Right lung (tissue), 5 donors: Measurements from ENCODE around the gene CREB3L1. TPM values are rescaled to one million over a fixed set of nuclear protein-coding genes. Genes with fewer than 3 reads are reported as not detected.

Source experiments
- DNase-seq, 2 donors: peaks; one replicate each; pipeline ENCODE4 v3.0.0-alpha.2; 2013
- polyA plus RNA-seq, 5 donors: library from polyadenylated mRNA; unstranded; fragments of 120-200 nt; gene quantifications; one replicate each; pipeline versions ENCODE4 v1.2.1 to v1.2.3, GENCODE V29; 2013; ENCODE audit warnings: inconsistent platforms in 1 of 5, low replicate concordance in 1 of 5; ENCODE audit not compliant: insufficient read length in 5 of 5, insufficient read depth in 1 of 5

Gene CREB3L1
- polyA plus RNA-seq, 5 donors, result 14.1 to 32.1 (median 21.2) TPM

DNA sequence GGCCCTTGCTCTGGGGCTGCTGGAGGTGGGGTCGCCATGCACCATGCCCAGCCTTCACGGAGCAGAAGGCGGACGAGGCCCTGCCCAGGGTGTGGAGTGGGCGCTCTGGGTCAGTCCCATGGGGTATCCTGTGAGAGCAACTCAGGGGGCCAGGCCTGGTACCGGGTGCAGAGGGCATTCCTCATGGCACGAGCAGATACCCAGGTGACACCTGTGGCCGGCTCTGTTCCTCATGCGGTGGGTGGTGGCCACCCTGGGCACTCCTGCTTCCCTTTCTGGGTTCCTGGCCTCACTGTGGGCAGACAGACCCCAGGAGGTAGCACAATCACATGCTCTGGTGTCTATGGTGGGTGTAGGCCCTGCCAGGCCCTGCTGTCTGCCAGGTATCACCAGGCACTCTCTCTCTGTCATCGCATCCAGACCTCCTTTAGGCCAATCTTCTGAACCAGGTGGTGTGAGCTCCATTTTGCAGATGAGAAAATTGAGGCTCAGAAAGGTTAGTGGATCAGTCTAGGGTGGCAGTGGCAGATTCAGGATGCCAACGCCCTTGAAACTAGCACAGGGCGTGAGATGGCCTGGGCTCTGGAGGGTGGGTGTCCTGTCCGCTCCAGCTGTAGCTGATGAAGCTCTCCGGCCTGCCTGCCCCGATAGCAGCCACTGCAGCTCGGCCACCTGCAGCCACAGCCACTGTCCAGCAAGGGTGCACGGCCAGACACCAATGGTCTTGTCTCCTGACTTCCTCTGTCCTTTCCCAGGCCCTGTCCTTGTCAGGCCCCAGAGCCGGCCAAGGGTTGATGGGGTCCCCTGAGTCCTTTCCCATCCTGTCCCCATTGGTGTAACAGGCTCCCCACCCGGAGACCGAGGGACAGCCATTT is 84.9 kb downstream of the CREB3L1 start:
- DNase-seq, result no peak

DNA sequence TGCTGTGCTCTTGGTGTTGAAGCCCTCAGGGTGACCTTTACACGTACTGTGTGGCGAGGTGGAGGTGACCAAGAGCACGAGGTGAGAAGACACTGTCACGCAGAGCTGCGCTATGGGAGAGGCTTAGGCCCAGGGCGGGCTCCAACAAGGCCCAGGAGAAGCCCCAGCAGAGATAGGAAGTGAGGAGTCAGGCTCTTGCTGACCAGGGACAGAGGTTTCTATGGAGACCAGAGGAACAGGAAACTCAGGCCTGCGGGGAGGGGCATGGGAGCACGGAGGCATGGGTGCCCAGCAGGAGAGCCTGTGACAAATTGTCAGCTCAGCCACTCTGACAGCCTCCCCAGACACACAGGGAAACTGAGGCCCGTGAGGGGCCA is 85.6 kb downstream of the CREB3L1 start:
- no peak for DNase-seq

DNA sequence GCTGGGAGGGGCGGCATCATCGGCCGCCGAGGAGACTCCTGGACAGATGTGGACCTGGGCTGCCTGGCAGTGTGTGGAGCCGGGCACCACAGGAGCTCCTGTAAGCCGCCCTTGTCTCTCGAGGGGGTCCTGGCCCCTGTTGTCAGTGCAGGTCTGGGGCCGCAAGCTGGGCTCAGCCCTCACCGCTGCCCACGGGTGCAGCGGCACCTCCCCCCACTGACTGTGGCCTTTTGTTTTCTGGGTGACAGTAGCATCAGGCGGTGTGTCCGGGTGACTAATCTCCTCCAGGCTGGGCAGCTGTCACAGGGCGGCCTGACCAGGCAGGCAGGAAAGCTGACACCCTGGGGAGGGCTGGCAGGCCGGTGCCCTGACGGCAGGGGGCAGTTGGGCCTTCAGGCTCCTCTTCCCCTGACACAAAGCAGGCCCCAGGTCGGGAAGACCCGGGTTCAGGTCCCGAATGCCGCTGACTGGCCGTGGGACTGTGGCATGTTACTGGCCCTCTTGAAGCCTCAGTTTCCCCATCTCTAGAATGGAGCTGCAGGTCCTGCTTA is 86.1 kb downstream of the CREB3L1 start:
- DNase-seq, result no peak

DNA sequence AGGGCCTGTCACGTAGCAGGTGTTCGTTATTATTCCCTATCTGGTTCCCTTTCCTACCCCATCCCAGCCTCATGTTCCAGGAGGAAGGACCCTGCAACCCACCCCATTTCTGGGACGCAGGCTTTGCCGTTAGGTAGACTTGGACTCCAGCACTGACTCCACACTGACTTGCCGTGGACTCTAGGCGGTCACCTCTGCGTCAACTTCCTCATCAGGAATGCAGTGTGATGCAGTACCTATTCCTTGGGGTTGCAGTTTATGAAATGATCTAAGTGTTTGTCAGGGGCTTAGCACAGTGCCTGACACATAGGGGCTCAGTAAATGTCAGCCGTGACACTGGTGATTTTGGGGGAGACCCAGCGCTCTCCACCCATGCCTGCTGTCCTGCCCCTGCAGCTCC is 86.6 kb downstream of the CREB3L1 start:
- DNase-seq, result no peak

DNA sequence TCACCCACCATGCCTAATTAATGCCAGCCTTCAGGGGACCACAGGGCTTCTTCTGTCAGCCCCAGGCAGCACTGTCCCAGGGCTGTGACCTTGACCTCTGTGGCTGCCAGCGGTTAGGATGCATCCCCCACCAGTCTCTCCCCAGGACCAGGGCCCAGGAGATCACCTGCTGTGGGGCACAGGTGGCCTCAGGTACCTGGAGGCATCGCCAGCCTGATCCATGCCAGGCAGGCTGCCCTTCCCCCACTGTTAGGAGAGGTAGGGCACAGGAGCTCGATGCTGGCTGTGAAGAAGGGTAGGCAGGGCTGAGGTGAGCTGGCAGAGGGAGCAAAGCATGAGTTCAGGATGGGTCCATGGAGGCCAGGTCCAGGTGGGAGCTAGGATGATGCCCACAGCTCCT is 87.3 kb downstream of the CREB3L1 start:
- no peak for DNase-seq

DNA sequence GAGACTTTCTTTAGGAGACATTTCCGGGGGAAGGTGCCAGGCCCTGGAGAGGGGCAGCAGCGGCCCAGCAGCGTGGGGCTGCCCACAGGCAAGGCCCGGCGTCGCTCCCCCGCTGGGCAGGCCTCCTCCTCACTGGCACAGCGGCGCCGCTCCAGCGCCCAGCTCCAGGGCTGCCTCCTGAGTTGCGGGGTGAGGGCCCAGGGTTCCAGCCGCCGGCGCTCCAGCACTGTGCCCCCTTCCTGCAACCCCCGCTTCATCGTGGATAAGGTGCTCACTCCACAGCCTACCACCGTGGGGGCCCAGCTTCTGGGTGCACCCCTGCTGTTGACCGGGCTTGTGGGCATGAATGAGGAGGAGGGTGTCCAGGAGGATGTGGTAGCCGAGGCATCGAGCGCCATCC is 88.8 kb downstream of the CREB3L1 start:
- no peak for DNase-seq

DNA sequence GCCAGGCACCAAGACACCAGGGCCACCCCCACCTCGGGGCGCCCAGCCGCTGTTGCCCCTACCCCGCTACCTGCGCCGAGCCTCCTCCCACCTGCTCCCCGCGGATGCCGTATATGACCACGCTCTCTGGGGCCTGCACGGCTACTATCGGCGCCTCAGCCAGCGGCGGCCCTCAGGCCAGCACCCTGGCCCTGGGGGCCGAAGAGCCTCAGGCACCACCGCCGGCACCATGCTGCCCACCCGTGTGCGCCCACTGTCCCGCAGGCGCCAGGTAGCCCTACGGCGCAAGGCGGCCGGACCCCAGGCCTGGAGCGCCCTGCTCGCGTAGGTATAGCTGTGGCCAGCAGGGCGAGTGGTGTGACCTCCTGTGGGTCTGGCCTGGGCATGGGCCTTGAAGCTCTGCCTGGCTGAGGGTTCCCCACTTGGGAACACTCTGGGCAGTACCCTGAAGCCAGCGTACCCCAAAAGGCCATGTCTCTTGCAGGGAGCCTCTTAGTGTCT is 89.2 kb downstream of the CREB3L1 start:
- DNase-seq, result no peak

DNA sequence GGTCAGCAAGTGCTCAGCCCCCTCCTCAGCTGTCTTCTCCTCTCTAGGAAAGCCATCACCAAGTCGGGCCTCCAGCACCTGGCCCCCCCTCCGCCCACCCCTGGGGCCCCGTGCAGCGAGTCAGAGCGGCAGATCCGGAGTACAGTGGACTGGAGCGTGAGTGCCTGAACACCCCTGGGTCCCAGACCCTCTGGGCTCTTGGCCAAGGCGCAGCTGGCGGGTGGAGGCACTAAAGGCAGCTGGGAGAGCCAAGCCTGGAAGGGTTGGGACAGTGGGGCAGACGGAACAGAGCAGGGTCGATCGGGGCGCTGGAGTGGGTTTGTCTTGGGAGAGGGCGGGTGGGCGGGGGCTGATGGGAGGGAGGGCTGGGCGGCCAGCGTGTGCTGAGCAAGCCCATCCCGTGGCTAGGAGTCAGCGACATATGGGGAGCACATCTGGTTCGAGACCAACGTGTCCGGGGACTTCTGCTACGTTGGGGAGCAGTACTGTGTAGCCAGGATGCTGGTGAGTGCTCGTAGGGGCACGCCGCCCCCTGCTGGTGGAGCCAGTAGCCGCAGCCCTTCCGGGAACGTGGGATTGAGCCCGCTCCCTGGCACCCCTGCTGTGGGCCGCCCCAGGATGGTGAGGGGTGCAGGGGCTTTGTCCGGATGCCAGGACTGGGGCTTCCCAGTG is 89.9 kb downstream of the CREB3L1 start:
- DNase-seq, result no peak

DNA sequence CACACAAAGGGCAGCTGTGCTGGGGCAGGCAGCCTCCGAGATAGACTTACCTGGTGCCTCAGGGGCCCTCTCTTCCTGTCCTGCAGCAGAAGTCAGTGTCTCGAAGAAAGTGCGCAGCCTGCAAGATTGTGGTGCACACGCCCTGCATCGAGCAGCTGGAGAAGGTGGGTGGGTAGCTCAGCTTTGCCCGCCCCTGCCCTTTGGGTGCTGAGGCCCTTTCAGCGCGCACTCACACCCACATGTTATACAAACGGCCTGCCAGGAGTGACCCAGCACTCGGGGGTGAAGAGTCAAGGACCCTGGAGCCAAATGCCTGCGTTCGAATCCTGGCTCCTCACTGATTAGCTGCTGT is 90.4 kb downstream of the CREB3L1 start:
- no peak for DNase-seq

DNA sequence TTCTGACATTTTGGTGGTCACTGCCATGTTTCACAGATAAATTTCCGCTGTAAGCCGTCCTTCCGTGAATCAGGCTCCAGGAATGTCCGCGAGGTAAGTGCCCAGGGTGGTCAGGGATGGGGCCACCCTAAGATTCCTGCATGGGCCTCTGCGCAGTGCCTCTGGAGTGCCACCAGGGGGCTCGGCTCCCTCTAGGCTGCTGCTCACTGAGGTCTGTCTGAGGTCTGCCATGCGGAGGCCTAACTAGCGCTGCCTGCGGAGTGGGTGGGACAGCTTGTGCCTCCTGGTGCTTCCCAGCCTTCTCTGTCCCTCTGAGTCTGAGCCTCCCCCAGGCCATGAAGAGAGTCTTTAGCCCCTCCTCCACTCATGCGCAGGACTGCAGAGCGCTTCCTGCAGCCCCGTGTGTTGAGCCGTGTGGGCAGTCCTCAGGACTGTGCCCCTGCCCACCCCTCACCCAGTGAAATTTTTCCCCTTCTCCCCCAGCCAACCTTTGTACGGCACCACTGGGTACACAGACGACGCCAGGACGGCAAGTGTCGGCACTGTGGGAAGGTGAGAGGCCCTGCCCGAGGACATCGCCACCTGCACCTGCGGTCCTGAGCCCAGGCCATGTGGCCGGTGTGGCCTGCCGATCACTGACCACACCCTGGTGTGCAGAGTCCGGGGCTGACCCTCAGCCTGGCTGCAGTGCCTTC is 92.1 kb downstream of the CREB3L1 start:
- DNase-seq, result no peak

DNA sequence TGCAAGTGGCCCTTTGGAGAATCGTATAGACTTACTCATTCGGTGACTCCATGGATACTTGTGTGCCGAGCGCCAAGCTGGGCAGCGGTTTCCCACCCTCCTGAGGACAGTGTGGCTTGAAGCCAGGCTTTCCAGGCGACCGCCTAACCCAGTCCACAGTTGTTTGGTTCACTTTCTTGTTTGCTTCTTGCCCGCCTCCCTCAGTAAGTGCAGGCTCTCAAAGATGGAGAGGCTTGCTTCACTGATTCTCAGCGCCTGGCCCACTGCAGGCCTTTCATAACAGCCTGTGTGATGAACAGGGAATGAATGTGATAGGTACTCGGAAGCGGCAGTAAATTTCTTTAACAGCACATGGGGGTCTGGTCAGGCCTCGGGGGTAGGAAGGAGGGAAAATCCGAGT is 92.8 kb downstream of the CREB3L1 start:
- no peak for DNase-seq

Other genes starting within 250 kb of the CREB3L1 start
- 10 to 100 TPM; 51.5 to 68.4 (median 64.1) TPM for gene PHF21A, start 156.2 kb upstream of the CREB3L1 start, polyA plus RNA-seq
- gene DGKZ, start 69.8 kb downstream of the CREB3L1 start, polyA plus RNA-seq, result 10 to 100 TPM; 26.6 to 53.1 (median 32.4) TPM
- gene MDK, start 104.0 kb downstream of the CREB3L1 start, polyA plus RNA-seq, result 1,000 to 10,000 TPM in 1 of 5 donors, 100 to 1,000 TPM in 4; 772 to 1,227 (median 952) TPM
- gene CHRM4, start 114.1 kb downstream of the CREB3L1 start, polyA plus RNA-seq, result under 1 TPM in 2 of 5 donors, not detected in 3; 0.13 to 0.14 TPM